Endothelial cell of umbilical vein (primary cell): ENCODE measurements around the gene CPT2. TPM values are rescaled to one million over a fixed set of nuclear protein-coding genes. Genes with fewer than 3 reads are reported as not detected.

Source experiments
- BruUV-seq: library from RNA; stranded (reverse); fragments of 400-500 nt; replicated peaks from 2 replicates; lab custom pipeline; 2021; lab: Mats Ljungman, UMichigan
- CTCF ChIA-PET: fragments of 300-600, 350-600 bp; sonication (Branson Sonifier 250); formaldehyde crosslinking; loops from one replicate; lab custom pipeline; 2021; ENCODE audit warnings: antibody characterized with exemption, inconsistent platforms; lab: Charles Lee
- POLR2A ChIA-PET: fragments of 300-600, 350-600 bp; sonication (Branson Sonifier 250); formaldehyde crosslinking; loops from one replicate; lab custom pipeline; 2021; ENCODE audit warnings: antibody characterized with exemption, inconsistent platforms; lab: Charles Lee
- DNase-seq: peaks from one replicate; pipeline ENCODE4 v3.0.0-alpha.2; 2011; ENCODE audit warnings: low read depth, low spot score
- FAIRE-seq: peaks from 2 replicates; lab custom pipeline; 2011; peaks lifted over from hg19 to GRCh38; lab: Jason Lieb, UNC
- H2AFZ ChIP-seq: 2 replicates; pipeline ENCODE4 v1.6.0; 2012; ENCODE audit warnings: low read depth, low read length, control low read depth, inconsistent platforms
- H3K27ac ChIP-seq: 2 replicates; pipeline ENCODE4 v1.5.1; 2011; ENCODE audit warnings: low read depth, mild to moderate bottlenecking, control low read depth, low read length, moderate library complexity; ENCODE audit not compliant: insufficient read depth
- H3K27me3 ChIP-seq, 2 experiments: 2 replicates each; pipeline versions ENCODE4 v1.6.0 to v1.6.1; 2011; ENCODE audit warnings: low read length in 2 of 2, mixed read lengths in 1 of 2; ENCODE audit not compliant: control insufficient read depth in 2 of 2, insufficient read depth in 2 of 2
- H3K36me3 ChIP-seq, 2 experiments: 2 replicates in 1 of 2; 3 replicates in 1 of 2; pipeline ENCODE4 v1.5.1; 2011; ENCODE audit warnings: low read length in 2 of 2, mild to moderate bottlenecking in 1 of 2, moderate library complexity in 1 of 2; ENCODE audit not compliant: control insufficient read depth in 2 of 2, insufficient read depth in 2 of 2; ENCODE audit errors: extremely low read depth in 1 of 2
- H3K4me1 ChIP-seq: 3 replicates; pipeline ENCODE4 v1.5.1; 2011; ENCODE audit warnings: mild to moderate bottlenecking, low read length; ENCODE audit not compliant: control insufficient read depth, insufficient read depth; ENCODE audit errors: extremely low read depth
- H3K4me2 ChIP-seq: 2 replicates; pipeline ENCODE4 v1.6.1; 2011; ENCODE audit warnings: low read length, control low read depth, mixed read lengths; ENCODE audit not compliant: insufficient read depth
- H3K4me3 ChIP-seq, 3 experiments: fragments of 200-600 bp in 1 of 3; sonication (generic), shearing (Covaris generic) in 1 of 3; replicated peaks in 1 of 3; 2 replicates each; pipeline ENCODE4 v1.5.1; 2011 to 2016; ENCODE audit warnings: control low read depth in 3 of 3, low read length in 3 of 3, mild to moderate bottlenecking in 2 of 3, inconsistent platforms in 1 of 3, low read depth in 1 of 3, moderate library complexity in 1 of 3; ENCODE audit not compliant: insufficient read depth in 1 of 3
- H3K79me2 ChIP-seq: 2 replicates; pipeline ENCODE4 v1.6.0; 2012; ENCODE audit warnings: low read length, inconsistent platforms; ENCODE audit not compliant: control insufficient read depth, insufficient read depth
- H3K9ac ChIP-seq: replicated peaks from 2 replicates; pipeline ENCODE3; 2011; ENCODE audit warnings: low read length, control low read depth; ENCODE audit not compliant: insufficient read depth; ENCODE audit errors: extremely low read depth
- H3K9me1 ChIP-seq: replicated peaks from 3 replicates; pipeline ENCODE4 v1.6.0; 2011; ENCODE audit warnings: mild to moderate bottlenecking, low read length; ENCODE audit not compliant: control insufficient read depth, insufficient read depth; ENCODE audit errors: extremely low read depth
- H3K9me3 ChIP-seq: replicated peaks from 2 replicates; pipeline ENCODE4 v1.5.1; 2012; ENCODE audit warnings: low read length, inconsistent platforms; ENCODE audit not compliant: control insufficient read depth, insufficient read depth
- H4K20me1 ChIP-seq: replicated peaks from 2 replicates; pipeline ENCODE3; 2011; ENCODE audit warnings: mild to moderate bottlenecking, low read length; ENCODE audit not compliant: control insufficient read depth, insufficient read depth; ENCODE audit errors: extremely low read depth
- EZH2 ChIP-seq: IDR thresholded peaks from 2 replicates; pipeline ENCODE4 v1.6.1; 2012; ENCODE audit warnings: borderline replicate concordance, low read depth, mild to moderate bottlenecking, moderate library complexity, low read length, inconsistent platforms; ENCODE audit not compliant: severe bottlenecking
- FOS ChIP-seq: IDR thresholded peaks from 2 replicates; pipeline ENCODE4 v1.6.1; 2011; ENCODE audit warnings: mild to moderate bottlenecking, low read length, moderate library complexity, borderline replicate concordance; ENCODE audit not compliant: insufficient read depth
- GATA2 ChIP-seq: IDR thresholded peaks from 2 replicates; pipeline ENCODE4 v1.7.0; 2011; ENCODE audit warnings: low read depth, mild to moderate bottlenecking, moderate library complexity, mixed read lengths, low read length; ENCODE audit not compliant: insufficient read length, insufficient read depth
- JUN ChIP-seq: IDR thresholded peaks from 2 replicates; pipeline ENCODE4 v1.6.1; 2011; ENCODE audit warnings: borderline replicate concordance, low read depth; ENCODE audit not compliant: insufficient read length, insufficient read depth
- MYC ChIP-seq: IDR thresholded peaks from one replicate; pipeline ENCODE4 v1.6.1; 2011; ENCODE audit warnings: mild to moderate bottlenecking, low read depth, low read length
- POLR2A ChIP-seq: IDR thresholded peaks from 2 replicates; pipeline ENCODE4 v1.6.1; 2012; ENCODE audit warnings: low read depth, mild to moderate bottlenecking, control low read depth, low read length
- POLR2AphosphoS5 ChIP-seq: IDR thresholded peaks from 2 replicates; pipeline ENCODE4 v1.6.1; 2012; ENCODE audit warnings: low read depth, mild to moderate bottlenecking, control low read depth, low read length, moderate library complexity; ENCODE audit not compliant: insufficient read depth
- dilution Hi-C: fragments of 300-500 bp; cut with MboI; formaldehyde crosslinking; loops from one replicate; pipeline ENCODE4 v1.15.0; 2019; ENCODE audit warnings: low sequenced_read_pairs; ENCODE audit not compliant: extremely low pct_ligation_motif_present
- intact Hi-C: fragments of 100-400 bp; cut with micrococcal nuclease; formaldehyde crosslinking; loops from one replicate; pipeline ENCODE4 v1.10.0; 2022
- polyA plus RNA-seq, 4 experiments: library from polyadenylated mRNA; depleted of rRNA in 3 of 4; stranded (reverse) in 3 of 4; unstranded in 1 of 4; fragments of >200 nt; gene quantifications; 2 replicates each; pipeline versions ENCODE4 v1.2.1 to v1.2.3, GENCODE V29; 2011 to 2012; ENCODE audit warnings: missing spikeins in 1 of 4
- total RNA-seq: library from RNA; stranded (reverse); gene quantifications from 2 replicates; pipeline ENCODE4 v1.2.3, GENCODE V29; 2021
- TF ChIP-seq, protein P1 (sequence below), 2 donors: IDR thresholded peaks; 1 replicate in 1 of 2; 2 replicates in 1 of 2; pipeline ENCODE4 v1.5.1; 2011; ENCODE audit warnings: low read length in 2 of 2, mild to moderate bottlenecking in 2 of 2, moderate library complexity in 2 of 2, control low read depth in 1 of 2, inconsistent platforms in 1 of 2, low read depth in 1 of 2; ENCODE audit not compliant: insufficient read depth in 1 of 2; ENCODE audit errors: extremely low read depth in 1 of 2
- TF ChIP-seq, protein P2 (sequence below): IDR thresholded peaks from 2 replicates; pipeline ENCODE4 v1.6.1; 2011; ENCODE audit not compliant: insufficient read depth, insufficient read length

Gene CPT2
- total and polyA plus RNA-seq, 2 donors (not counting 3 experiments of a cell fraction or from before 2014, with no cell fraction given) = 10.6 to 11.6 TPM

DNA sequence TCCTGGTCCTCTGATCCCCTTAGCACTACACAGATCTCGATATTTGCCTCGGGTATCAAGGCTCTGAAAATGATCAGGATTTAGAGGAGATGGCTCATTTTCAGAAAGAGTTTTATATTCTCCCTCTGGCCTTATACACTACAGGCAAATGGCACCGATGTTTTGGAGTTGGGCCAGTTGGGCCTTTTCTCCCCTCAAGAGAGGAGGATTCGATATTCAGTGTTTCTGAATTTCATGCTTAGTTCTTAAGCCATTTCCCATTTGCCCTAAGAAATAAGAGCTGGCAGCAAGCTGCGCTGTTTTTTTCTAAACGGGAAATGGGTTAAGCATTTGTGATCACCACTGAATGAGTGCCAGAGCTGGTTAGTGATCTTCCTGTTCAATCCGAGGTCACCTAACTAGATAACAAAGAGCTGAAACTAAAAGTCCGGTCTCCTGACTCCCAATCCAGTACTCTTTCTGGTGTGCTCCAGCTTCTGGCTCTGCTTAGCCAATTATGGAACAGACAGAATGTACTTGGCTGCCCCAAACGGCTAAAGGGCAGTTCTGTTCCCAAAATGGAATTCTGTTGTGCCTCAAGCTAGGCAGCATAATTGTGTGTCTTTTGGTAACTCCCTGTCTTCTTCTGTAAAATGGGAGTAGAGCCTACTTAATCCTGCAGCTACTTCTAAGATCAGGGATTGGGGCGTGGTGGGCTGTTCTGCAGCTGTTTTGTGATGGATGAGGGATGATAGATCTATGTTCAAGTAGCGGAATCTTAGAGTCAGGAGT is 1.2 kb upstream of the CPT2 start:
- H3K27ac ChIP-seq = no peak overlapping the region
- DNase-seq (no peak), FAIRE-seq (no peak)
- no peaks in the 10 kb centered on the region for H3K9me3 ChIP-seq
- TF ChIP-seq POLR2AphosphoS5 (no peak), POLR2A (no peak), FOS (no peak), EZH2 (no peak), MYC (no peak), GATA2 (no peak), JUN (no peak)
- TF ChIP-seq, protein P1, sequence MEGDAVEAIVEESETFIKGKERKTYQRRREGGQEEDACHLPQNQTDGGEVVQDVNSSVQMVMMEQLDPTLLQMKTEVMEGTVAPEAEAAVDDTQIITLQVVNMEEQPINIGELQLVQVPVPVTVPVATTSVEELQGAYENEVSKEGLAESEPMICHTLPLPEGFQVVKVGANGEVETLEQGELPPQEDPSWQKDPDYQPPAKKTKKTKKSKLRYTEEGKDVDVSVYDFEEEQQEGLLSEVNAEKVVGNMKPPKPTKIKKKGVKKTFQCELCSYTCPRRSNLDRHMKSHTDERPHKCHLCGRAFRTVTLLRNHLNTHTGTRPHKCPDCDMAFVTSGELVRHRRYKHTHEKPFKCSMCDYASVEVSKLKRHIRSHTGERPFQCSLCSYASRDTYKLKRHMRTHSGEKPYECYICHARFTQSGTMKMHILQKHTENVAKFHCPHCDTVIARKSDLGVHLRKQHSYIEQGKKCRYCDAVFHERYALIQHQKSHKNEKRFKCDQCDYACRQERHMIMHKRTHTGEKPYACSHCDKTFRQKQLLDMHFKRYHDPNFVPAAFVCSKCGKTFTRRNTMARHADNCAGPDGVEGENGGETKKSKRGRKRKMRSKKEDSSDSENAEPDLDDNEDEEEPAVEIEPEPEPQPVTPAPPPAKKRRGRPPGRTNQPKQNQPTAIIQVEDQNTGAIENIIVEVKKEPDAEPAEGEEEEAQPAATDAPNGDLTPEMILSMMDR (IDR thresholded peaks at IDR 0.05; ENCODE audit: extremely low read depth in 1 of 2, insufficient read depth in 1 of 2, low read depth in 1 of 2, low read length in 2 of 2) = no peak
- TF ChIP-seq, protein P2, sequence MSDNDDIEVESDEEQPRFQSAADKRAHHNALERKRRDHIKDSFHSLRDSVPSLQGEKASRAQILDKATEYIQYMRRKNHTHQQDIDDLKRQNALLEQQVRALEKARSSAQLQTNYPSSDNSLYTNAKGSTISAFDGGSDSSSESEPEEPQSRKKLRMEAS = no peak
- peaks cover 7% of the 10 kb centered on the region for H3K79me2 ChIP-seq
- no peaks in the 10 kb centered on the region for H3K36me3 ChIP-seq
- H3K27me3 ChIP-seq = no peaks in the 10 kb centered on the region
- H3K4me1 ChIP-seq = peaks cover 13% of the 10 kb centered on the region
- H3K4me2 ChIP-seq = no peak overlapping the region
- H3K9ac ChIP-seq = no peak overlapping the region
- H3K4me3 ChIP-seq = no peak overlapping the region
- intact Hi-C loops (loop anchor here (1.0 to 10.0 kb wide), 3 partner anchors 25 to 791 kb away; partner anchors contain the start of genes CZIB, ORC1 and PRPF38A), dilution Hi-C loops (no loop called here)
- no peaks in the 10 kb centered on the region for H4K20me1 ChIP-seq
- POLR2A ChIA-PET = no interaction called here
- H2AFZ ChIP-seq = peak overlapping the region; percentile 81
- no peaks in the 10 kb centered on the region for H3K9me1 ChIP-seq
- no TSS peak for BruUV-seq
- CTCF ChIA-PET = interaction anchor here (0.9 to 7.4 kb wide), 4 partner anchors 10 to 494 kb away, joined by 3 to 46 read pairs (median 8); no protein-coding TSS in a partner anchor
